Hepatocyte (in vitro differentiated cells): ENCODE results near the gene NTRK3. TPM values are rescaled to one million over a fixed set of nuclear protein-coding genes. Genes with fewer than 3 reads are reported as not detected.

Experiments used
- DNase-seq: peaks from one replicate; pipeline ENCODE4 v3.0.0-alpha.2; 2016; ENCODE audit warnings: low spot score
- H2AFZ ChIP-seq: fragments of 200-600 bp; sonication (generic); 2 replicates; pipeline ENCODE4 v1.6.0; 2016; ENCODE audit warnings: antibody characterized with exemption, mild to moderate bottlenecking
- H3K27ac ChIP-seq: fragments of 200-600 bp; sonication (generic); 2 replicates; pipeline ENCODE4 v1.5.1; 2016; ENCODE audit warnings: mild to moderate bottlenecking
- H3K27me3 ChIP-seq: fragments of 200-600 bp; sonication (generic); 2 replicates; pipeline ENCODE4 v1.6.1; 2016
- H3K36me3 ChIP-seq: fragments of 200-600 bp; sonication (generic); replicated peaks from 2 replicates; pipeline ENCODE4 v1.5.1; 2016; ENCODE audit warnings: low read depth; ENCODE audit not compliant: insufficient read depth
- H3K4me1 ChIP-seq: fragments of 200-600 bp; sonication (generic); 2 replicates; pipeline ENCODE4 v1.5.1; 2016; ENCODE audit warnings: mild to moderate bottlenecking, moderate library complexity; ENCODE audit not compliant: insufficient read depth
- H3K4me2 ChIP-seq: fragments of 200-600 bp; sonication (generic); 2 replicates; pipeline ENCODE4 v1.6.0; 2016
- H3K4me3 ChIP-seq: fragments of 200-600 bp; sonication (generic); 2 replicates; pipeline ENCODE4 v1.5.1; 2016; ENCODE audit warnings: mild to moderate bottlenecking
- H3K79me2 ChIP-seq: fragments of 200-600 bp; sonication (generic); 2 replicates; pipeline ENCODE4 v1.6.0; 2017; ENCODE audit warnings: mild to moderate bottlenecking
- H3K9me2 ChIP-seq: fragments of 200-600 bp; sonication (generic); replicated peaks from 2 replicates; pipeline ENCODE4 v1.6.0; 2017; ENCODE audit warnings: mild to moderate bottlenecking; ENCODE audit not compliant: insufficient read depth
- H3K9me3 ChIP-seq: fragments of 200-600 bp; sonication (generic); 2 replicates; pipeline ENCODE4 v1.5.1; 2016; ENCODE audit warnings: low read depth, mild to moderate bottlenecking
- H4K20me1 ChIP-seq: fragments of 200-600 bp; sonication (generic); 2 replicates; pipeline ENCODE4 v1.6.0; 2016; ENCODE audit warnings: mild to moderate bottlenecking; ENCODE audit not compliant: insufficient read depth, poor library complexity, severe bottlenecking
- CTCF ChIP-seq: fragments of 200-600 bp; sonication (generic); IDR thresholded peaks from 2 replicates; pipeline ENCODE4 v1.5.1; 2016; ENCODE audit warnings: antibody characterized with exemption, mild to moderate bottlenecking; ENCODE audit not compliant: poor library complexity
- EZH2 ChIP-seq: fragments of 200-600 bp; sonication (generic); IDR thresholded peaks from 2 replicates; pipeline ENCODE4 v1.6.1; 2016; ENCODE audit warnings: antibody characterized with exemption, mild to moderate bottlenecking, borderline replicate concordance
- EZH2phosphoT487 ChIP-seq: fragments of 200-600 bp; sonication (generic); IDR thresholded peaks from one replicate; pipeline ENCODE4 v1.6.1; 2018; ENCODE audit warnings: antibody characterized with exemption, mild to moderate bottlenecking, low read depth, moderate library complexity; ENCODE audit not compliant: unreplicated experiment, severe bottlenecking
- WGBS: methylation state at CpG from one replicate; pipeline ENCODE4 v1.1.6; 2016; ENCODE audit warnings: low lambda C conversion rate; ENCODE audit errors: missing lambda C conversion rate; 5-methylcytosine and 5-hydroxymethylcytosine counted together
- polyA plus RNA-seq: library from polyadenylated mRNA; unstranded; fragments of >200 nt; fragmentation: Nextera tagmentation; extraction: Ambion mirVana; gene quantifications from 2 replicates; pipeline ENCODE4 v1.2.1, GENCODE V29; 2016
- total RNA-seq: library from RNA; depleted of rRNA; stranded (reverse); fragments of >200 nt; gene quantifications from 2 replicates; pipeline ENCODE4 v1.2.3, GENCODE V29; 2014

Gene NTRK3
- total and polyA plus RNA-seq, 2 experiments from 2014 or later: 4.9 to 5.6 TPM

GRCh38 chr15:88242586-88243555, 13.7 kb downstream of the NTRK3 start:
- Histone ChIP-seq H3K27me3 (peaks cover 8% of the 10 kb centered on the region), H3K4me3 (no peak overlapping the region), H3K9me2 (no peaks in the 10 kb centered on the region), H2AFZ (no peak overlapping the region), H4K20me1 (no peaks in the 10 kb centered on the region), H3K79me2 (no peaks in the 10 kb centered on the region), H3K36me3 (no peaks in the 10 kb centered on the region), H3K4me2 (no peak overlapping the region), H3K27ac (no peak overlapping the region), H3K9me3 (no peaks in the 10 kb centered on the region), H3K4me1 (no peaks in the 10 kb centered on the region)
- DNase-seq: no peak
- no peak for TF ChIP-seq EZH2phosphoT487
- TF ChIP-seq CTCF: no peak
- TF ChIP-seq EZH2: no peak
- 88% methylated on average over 11 of the region's 11 CpGs for WGBS

- Histone ChIP-seq H2AFZ (no peak overlapping the region), H3K4me3 (no peak overlapping the region), H3K27me3 (peaks cover 8% of the 10 kb centered on the region), H3K36me3 (no peaks in the 10 kb centered on the region), H3K9me2 (no peaks in the 10 kb centered on the region), H3K9me3 (no peaks in the 10 kb centered on the region), H3K79me2 (no peaks in the 10 kb centered on the region), H3K27ac (no peak overlapping the region), H3K4me2 (no peak overlapping the region), H3K4me1 (no peaks in the 10 kb centered on the region), H4K20me1 (no peaks in the 10 kb centered on the region)
- DNase-seq: no peak
- TF ChIP-seq CTCF (no peak), EZH2 (no peak), EZH2phosphoT487 (no peak)
- WGBS: 88% methylated on average over 9 of the region's 9 CpGs
These were observed 15.1 kb downstream of the NTRK3 start for GRCh38 chr15:88241461-88241860.

GRCh38 chr15:88241060-88241459, 15.5 kb downstream of the NTRK3 start:
- Histone ChIP-seq H2AFZ (no peak overlapping the region), H3K9me3 (no peaks in the 10 kb centered on the region), H3K4me2 (no peak overlapping the region), H3K27ac (no peak overlapping the region), H3K79me2 (no peaks in the 10 kb centered on the region), H3K4me1 (no peaks in the 10 kb centered on the region), H3K4me3 (no peak overlapping the region), H3K36me3 (no peaks in the 10 kb centered on the region), H3K27me3 (peaks cover 8% of the 10 kb centered on the region), H3K9me2 (no peaks in the 10 kb centered on the region), H4K20me1 (no peaks in the 10 kb centered on the region)
- TF ChIP-seq CTCF (no peak), EZH2phosphoT487 (no peak), EZH2 (no peak)
- DNase-seq: no peak
- 73% methylated on average over 5 of the region's 5 CpGs for WGBS
